Measurements from ENCODE around the gene LMX1A.

Gene LMX1A

DNA sequence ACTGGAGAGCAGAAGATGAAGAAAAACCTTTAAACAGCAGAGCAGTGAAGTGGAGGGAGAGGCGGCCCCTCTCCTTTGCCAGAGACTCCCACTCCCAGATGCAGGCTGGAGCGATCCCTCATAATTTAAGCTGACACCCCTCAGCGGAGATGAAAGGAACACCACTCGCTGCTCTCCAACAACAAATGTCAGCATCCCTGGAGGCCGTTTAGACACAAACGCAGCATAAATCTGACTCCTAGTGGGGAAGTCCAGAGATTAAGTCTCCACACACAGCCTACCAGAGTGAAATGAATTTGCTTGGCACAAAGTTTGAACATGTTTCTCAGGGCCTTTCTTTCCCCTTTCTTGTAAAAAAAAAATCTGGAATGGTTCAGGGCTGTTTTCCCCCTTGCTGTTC lies 137.8 kb downstream of the LMX1A start:
- DNase-seq (ENCODE audit: low read depth): no peak

DNA sequence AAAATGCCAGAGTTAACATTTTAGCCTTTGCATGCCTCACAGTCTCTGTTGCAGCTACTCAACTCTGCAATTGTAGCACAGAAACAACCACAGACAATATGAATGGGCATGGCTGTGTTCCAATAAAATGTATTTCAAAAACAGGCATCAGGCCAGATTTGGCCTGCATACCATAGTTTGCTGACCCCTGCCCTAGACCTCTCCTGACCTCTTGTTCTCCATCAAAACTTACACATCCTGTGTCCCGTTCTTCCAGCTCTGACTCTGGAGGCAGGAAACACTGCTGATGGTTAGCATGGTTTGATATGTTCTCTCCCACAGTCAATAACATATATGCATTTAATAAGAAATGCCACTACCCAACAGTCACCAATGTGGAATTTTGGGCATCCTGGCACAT lies 138.6 kb downstream of the LMX1A start:
- no peak for DNase-seq (ENCODE audit: low read depth)

DNA sequence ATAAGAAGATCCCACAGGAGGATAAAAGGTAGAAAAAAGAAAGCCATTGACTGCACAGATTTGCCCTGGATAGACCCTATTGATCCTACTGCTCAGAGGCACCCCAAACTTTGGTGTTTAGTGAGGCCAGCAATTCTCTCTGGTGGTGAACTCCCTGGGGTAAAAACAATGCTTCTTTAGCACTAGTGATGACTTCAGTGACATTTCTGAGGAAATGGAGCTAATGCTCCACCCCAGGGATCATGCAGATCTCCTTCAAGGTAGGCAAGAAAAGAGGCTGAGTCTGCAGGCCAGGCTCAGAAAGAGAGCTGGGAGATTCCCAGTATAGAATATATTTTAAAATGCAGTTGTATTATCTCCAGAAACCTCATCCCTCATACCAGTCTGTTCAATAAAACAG lies 140.3 kb downstream of the LMX1A start:
- no peak for DNase-seq (ENCODE audit: low read depth)

DNA sequence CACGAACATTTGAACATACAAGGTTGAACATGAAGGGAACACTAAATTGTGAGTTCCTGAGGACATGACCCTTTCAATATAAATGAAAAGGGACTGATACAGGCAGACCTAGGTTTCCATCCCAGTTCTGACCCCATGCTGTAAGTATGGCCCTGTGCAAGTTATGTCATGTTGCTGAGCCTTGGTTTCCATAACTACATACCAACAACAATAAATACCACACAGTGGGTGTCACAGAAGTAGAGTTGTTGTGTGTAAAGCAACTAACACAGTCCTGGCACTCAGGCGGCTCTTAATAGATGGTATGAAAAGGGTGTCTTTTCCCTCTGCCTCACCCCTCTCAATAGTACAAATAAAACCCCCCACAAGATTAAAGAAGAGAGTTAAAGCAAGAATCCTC lies 140.8 kb downstream of the LMX1A start:
- no peak for DNase-seq (ENCODE audit: low read depth)

DNA sequence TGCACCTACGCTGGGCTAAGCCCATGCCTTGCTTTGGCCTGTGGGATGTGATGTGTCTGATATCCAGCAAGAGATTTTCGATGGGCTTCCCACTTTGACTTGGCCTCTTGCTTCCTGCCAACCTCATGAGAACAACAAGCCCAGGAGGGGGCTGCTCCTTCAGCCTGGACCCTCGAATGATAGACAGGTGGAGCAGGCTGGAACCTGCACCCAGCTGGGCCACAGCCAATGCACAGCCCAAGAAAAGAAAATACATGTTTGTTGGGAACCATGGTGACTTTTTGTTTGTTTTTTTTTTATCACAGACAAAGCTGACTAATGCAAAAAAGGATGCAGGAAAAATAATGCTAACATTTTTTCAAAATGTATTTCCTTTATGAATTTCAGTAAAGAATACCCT lies 144.3 kb downstream of the LMX1A start:
- DNase-seq (ENCODE audit: low read depth): no peak

DNA sequence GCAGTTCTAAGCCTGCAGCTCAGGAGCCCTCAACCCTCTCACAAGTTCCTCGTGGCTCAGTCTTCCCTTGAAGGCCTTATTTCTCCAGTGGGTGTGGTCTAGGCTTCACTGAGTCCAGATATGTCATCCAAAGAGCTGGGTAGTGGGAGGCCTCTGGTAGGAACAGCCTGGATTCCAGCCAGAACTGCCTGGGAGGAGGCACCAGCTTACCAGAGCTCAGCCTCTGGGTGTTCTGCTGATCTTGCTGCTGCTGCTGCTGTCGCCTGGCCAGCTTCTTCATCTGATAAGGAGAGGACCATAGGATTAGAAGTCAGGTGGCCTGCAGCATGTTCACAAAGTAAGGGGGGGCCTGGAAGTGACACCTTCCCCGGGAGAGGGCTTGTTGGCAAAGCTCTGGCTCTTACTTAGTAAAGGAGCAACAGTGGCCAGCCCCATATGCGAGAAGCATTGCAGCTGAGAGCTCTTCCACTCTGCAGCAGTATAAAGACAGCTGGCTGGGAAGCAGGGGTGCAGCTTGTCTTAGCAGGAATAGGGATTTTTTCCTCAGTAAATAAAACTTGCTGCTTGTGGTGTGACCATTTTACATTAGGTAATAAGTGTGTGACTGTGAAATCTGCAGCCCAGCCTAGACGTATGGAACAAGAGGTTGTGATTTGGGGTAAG lies 148.5 kb downstream of the LMX1A start:
- DNase-seq (ENCODE audit: low read depth): no peak

DNA sequence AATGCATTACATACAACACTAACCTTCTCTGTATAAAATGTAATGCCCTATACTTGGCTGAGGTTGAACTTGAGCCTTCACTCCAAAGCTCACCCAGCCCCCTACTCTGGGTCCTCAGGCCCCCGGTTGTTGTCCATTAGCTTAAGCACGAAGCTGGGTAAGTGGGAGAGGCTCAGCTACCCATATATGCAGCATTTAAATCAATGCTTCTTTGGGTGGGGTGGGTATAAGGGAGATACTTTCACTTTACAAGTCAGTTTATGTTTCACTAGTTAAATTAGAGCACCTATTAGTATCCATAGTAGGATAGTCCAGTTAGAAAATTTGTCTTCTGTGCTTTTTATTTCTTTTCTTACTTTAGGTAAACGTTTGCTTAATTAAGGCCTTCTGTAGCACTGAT lies 151.4 kb downstream of the LMX1A start:
- DNase-seq (ENCODE audit: low read depth): no peak

DNA sequence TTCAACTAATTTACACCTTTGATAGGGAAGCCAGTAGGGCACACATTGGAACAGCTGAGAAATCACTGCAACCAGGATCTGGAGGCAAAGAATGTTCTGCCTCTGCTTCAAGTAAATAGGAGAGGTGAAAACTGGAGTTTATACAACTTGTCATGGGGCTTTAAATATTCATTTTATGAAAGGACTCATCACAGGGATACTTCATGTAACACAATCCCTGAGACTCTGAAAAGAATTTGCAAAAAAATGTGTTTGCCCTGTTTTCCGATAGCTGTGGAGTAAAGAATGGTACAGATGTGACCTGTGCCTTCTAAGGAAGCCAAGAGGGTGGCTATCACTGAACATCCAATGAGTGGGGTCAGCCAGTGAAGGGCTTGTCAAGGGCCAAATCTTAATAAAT lies 152.0 kb downstream of the LMX1A start:
- no peak for DNase-seq (ENCODE audit: low read depth)

DNA sequence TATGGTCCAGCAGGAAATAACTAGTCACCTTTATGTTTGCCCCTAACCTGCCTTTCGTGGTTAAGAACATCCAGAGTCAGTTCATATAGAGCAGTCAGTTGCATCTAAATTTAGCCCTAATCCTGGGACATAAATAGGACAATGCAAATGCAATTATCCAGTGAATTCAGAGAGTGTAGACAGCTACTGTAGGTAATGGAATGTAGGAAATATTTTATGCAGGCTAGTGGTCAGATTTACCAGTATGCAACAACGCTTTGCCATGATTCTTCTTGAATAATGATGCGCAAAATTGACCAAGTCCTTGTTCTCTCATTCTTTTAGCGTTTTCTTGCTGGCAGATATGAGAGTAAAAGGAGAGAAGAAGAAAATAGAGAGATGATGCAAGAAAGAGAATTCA lies 165.4 kb downstream of the LMX1A start:
- DNase-seq (ENCODE audit: low read depth): no peak

DNA sequence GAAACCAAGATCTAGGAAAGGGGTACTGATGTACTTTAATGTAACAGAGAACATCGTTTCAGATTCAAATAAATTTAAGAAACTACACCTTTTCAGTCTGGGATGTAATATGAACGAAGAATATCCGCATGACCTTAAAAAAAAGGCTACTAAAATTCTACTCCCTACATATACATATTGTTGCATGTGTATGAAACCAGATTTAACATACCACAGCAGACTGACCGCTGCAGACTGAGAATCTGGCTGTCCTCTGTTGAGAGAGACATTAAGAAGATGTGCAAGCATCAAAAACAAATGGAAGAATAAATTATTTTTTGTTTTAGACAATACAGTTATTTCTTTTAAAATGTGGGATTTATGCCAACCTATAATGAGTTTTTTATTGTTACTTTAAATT lies 166.6 kb downstream of the LMX1A start:
- DNase-seq (ENCODE audit: low read depth): no peak

DNA sequence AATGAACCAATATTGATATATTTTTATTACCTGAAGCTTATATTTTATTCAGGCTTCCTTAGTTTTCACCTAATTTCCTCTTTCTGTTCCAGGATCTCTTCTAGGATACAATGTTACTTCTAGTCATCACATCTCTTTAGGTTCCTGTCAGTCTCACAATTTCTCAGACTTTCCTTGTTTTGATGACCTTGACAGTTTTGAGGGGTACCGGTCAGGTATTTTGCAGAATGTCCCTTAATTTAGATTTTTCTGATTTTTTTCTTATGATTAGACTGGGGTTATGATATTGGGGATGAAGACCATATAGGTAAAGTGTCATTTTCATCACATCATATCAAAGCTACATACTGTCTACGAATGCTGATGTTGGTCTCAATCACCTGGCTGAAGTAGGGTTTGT lies 167.5 kb downstream of the LMX1A start:
- no peak for DNase-seq (ENCODE audit: low read depth)

DNA sequence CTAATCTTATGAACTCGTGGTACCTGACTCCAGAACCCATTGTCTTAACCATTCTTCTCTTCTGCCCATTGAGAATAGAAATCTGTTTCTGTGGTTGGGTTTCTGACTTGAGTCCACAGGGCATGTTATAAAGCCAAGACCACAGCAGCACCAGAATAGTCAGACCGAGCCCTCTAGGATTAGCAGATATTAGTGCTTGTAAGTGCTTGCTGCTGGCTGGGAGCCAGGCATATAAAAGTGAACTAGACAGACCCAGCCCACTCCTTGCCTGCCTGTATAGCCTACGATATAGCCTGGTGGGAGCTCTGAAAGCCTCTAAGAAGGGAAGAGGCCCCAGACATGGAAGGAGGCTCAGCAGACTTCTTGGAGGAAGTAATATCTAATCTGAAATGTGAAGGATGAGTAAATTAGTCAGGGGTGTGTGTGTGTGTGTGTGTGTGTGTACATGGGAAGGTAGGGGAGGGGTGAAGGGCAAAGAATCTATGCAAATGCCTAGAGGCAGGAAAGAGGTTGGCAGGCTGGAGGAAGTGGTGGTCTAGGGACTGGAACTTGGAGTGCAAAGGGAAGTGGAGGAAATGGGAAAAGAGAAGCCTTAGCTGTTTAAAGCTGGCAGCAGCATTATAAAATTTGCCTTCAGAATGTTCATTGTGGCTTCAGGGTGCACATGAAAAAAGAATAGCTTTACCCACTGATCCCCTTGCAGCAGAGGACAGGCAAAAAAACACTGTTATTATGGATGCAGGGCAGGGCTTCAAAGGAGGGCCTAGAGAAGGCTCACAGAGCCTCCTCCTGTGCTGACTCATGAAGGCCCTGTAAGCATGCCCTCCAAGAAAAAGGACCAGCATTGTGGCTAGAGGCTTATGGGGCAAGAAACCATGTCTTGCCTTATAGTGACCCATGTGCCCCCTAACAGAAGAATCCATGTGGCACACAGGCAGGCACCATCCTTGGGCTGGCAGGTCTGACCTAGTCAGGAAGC lies 169.2 kb downstream of the LMX1A start:
- DNase-seq (ENCODE audit: low read depth): no peak

DNA sequence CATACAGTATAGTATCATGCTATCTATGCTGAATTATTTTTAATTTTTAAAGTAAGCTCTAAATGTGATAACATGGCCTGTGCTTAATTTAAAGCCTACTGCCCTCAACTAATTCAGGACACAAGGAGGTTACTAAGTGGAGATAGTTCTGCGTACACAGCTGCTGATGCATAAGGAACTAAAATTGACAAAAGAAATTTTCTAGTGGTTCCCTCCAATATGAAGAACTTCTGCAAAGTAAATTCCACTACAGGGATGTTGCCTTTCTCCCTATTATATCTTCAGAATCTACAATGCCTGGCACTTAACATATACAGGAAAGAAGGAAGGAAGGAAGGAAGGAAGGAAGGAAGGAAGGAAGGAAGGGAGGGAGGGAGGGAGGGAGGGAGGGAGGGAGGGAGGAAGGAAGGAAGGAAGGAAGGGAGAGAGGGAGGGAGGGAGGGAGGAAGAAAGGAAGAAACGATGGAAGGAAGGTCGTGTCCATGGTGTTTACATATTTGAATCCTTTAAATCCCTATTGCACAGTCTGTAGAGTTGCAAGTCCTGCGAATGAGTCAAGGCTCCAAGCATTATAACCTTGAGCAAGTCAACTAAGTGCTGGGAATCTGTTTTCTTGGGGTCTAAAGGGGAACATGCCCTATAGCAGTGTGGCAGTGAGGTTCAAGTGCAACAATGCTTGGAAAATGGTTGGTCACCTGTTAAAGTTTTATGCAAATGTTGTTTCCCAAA lies 171.2 kb downstream of the LMX1A start:
- no peak for DNase-seq (ENCODE audit: low read depth)

DNA sequence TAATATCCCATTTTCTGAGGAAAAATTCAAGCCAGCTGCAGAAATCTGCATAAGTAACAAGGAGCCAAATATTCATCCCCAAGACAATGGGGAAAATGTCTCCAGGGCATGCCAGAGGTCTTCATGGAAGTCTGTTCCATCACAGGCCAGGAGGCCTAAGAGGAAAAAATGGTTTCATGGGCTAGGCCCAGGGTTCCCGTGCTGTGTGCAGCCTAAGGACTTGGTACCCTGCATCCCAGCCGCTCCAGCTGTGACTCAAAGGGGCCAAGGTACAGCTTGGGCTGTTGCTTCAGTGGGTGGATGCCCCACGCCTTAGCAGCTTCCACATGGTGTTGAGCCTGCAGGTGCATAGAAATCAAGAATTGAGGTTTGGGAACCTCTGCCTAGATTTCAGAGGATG lies 173.5 kb downstream of the LMX1A start:
- DNase-seq (ENCODE audit: low read depth): no peak

DNA sequence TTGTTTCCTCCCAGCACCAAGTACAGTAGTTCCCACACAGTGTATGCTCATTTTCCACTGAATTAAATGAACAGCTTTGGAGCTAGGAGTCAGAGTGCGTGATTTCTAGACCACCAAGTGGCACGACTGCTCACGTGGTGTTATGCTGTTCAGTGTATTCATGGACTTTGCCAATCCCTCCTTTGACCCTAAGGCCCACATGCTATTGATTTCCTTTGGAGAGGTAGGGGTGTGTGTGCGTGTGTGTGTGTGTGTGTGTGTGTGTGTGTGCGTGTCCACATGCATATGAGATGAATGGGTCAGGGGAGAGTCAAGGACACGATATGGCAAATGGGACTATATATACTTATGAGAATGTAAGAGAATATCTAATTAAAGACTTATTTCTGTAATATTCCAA lies 177.2 kb downstream of the LMX1A start:
- no peak for DNase-seq (ENCODE audit: low read depth)

DNA sequence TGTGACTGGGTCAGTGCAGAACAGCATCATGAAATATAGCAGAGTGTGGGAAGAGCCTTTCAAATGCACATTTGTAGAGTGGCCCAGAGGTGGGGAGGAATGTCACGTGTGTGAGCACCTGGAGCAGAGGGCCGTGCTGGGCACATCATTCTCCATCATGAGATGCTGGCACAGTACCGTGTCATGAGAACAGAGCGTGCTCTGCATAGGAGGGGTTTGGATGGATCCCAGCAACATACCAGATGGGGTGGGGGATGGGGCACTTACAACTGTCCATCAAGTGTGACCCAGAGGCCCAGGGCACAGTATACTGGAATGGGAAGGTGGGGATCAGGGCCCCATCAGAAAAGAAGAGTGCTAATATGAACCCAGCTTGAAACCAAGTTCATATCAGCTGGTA lies 182.0 kb downstream of the LMX1A start:
- DNase-seq (ENCODE audit: low read depth): no peak

DNA sequence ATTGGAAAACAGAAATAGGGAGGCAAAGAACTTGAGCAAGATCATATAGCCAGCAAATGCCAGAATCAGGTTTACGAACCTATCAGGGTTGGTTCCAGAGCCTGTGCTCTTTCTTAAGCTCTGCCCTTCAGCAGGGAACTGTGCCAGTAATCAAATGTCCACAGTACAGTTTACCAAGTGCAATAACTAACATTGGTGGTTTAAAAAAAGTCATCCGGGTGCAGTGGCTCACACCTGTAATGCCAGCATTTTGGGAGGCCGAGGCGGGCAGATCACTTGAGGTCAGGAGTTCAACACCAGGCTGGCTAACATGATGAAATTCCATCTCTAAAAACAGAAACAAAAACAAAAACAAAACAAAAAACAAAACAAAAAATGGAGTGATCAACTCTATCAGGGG lies 182.7 kb downstream of the LMX1A start:
- DNase-seq (ENCODE audit: low read depth): no peak

DNA sequence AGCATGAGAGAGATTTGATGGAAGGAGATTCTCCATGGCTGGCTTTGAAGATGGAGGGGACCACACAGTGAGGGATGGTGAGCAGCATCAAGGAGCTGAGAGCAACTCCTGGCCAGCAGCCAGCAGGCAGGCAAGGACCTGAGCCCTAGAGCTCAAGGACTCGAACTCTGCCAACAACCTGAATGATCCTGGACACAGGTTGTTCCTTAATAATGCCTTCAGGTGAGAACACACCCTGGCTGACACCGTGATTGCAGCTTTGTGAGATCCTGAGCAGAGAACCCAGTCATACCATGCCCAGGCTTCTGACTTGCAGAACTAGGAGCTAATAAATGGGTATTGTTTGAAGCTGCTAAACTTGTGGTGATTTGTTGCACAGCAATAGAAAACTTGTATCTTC lies 183.1 kb downstream of the LMX1A start:
- no peak for DNase-seq (ENCODE audit: low read depth)

DNA sequence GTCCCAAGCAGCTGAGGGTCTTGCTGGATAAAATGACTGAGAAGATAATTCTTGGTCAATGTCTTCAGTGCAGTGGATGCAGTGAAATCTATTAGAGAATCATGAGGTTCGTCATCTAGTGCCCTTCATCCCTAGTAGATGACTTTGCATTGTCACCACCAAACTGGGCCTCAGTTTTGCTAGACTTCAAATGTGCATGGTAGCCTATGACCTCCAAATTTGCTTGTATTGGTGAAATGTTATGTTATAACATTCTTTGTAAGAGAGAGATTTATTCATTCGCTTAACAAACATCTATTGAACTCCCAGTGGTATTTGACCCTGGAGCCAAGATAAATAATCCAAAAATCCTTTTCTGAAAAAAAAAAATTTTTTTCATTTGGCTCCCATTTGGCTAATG lies 183.8 kb downstream of the LMX1A start:
- DNase-seq (ENCODE audit: low read depth): no peak

DNA sequence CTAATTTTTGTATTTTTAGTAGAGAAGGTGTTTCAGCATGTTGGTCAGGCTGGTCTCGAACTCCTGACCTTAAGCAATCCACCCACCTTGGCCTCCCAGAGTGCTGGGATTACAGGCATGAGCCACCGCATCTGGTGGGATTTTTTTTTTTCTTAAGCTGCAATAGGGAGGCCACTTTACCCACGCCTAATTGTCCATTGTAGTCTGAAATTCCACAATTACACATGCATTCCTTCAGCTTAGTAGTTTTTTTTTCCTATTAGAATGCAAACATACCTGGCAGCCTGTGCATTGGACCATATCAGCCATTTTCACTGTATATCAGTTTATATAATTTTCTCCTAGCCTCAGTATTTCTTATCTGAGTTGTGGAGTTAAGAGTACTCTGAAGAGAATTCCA lies 186.8 kb downstream of the LMX1A start:
- DNase-seq (ENCODE audit: low read depth): no peak

DNA sequence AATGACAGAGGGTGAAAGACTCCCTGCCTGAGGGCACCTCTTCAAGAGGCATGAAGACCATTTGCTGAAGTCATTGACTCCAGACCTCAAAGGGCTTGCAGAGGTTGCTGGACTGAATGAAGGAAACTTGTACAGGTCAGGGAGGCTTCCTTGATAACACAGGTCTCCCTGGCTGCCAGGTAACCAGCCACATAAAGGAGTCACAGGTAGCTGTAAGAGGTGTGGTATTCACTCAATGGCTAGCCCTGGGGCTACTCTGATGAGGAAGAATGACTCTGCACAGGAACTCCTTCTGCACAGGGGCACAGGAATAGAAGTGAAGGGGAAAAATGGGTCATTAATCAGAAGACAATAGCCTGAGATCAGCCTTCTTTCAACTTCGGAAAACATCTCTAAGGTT lies 187.5 kb downstream of the LMX1A start:
- no peak for DNase-seq (ENCODE audit: low read depth)

DNA sequence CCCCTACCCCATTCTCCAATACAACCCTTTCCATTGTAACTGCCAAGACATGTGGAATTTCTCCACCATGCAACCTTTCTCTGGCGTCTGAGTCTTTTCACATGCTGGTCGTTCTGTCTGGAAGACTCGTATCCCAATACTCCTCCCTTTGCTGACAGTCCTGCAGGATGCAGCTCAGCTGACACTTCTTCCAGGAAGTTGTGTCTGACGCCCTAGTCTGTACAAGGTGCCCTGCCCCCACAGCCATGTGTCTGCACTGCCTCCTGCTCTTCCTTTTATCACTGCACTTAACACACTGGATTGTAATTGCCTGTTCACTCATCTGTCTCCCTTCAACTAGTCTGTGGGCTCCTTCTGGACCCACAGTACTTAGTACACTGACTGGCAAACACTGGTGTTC lies 188.0 kb downstream of the LMX1A start:
- no peak for DNase-seq (ENCODE audit: low read depth)

DNA sequence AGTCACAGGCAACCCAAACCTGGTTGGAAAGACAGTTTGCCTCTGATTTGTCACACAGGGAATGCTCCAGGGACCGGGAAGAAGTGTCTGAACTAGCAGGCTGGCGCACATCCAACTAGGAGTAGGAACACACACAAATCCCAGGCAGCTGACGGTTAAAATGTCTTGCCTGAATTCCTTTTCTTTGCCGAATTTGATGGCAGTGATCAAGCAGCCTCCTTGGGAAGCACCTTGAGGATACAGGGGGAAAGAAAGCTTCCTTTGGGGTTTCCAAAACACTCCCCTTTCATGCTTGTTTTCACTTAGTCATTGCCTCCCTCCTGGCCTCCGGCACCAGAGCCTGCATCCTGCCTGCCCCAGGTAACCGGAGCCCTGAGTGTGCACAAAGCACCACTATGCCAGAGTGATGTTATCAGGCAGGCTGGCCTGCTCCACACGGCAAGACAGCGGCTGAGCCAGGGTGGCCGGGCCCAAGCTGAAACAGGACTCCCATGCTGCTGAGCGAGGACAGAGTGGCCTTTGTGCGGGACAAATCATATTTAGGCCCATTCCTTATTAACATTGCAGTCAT lies 193.8 kb downstream of the LMX1A start:
- no peak for DNase-seq (ENCODE audit: low read depth)
